SU-DHL-6 (cell line): ENCODE data around the gene DCAF4.

Experiments used
- H2AFZ ChIP-seq: fragments of 200-600 bp; sonication (generic); 2 replicates; pipeline ENCODE4 v1.6.1; 2014; ENCODE audit warnings: low read depth, mild to moderate bottlenecking, moderate library complexity, mixed read lengths, antibody characterized with exemption, low read length; ENCODE audit not compliant: severe bottlenecking
- H3F3A ChIP-seq: fragments of 200-600 bp; shearing (Covaris generic); 2 replicates; pipeline ENCODE4 v1.6.0; 2016; ENCODE audit warnings: antibody characterized with exemption, mild to moderate bottlenecking; ENCODE audit not compliant: insufficient read depth
- H3K27ac ChIP-seq: fragments of 200-600 bp; sonication (generic); 2 replicates; pipeline ENCODE4 v1.5.1; 2016; ENCODE audit warnings: low read depth, mild to moderate bottlenecking, low read length, moderate library complexity, mixed read lengths
- H3K27me3 ChIP-seq: fragments of 200-600 bp; sonication (generic), shearing (Covaris generic); 2 replicates; pipeline ENCODE4 v1.6.0; 2014; ENCODE audit warnings: mild to moderate bottlenecking, low read length
- H3K36me3 ChIP-seq: fragments of 200-600 bp; sonication (generic); 2 replicates; pipeline ENCODE4 v1.6.1; 2014; ENCODE audit warnings: mild to moderate bottlenecking, low read length, mixed read lengths
- H3K4me2 ChIP-seq: fragments of 300-600, 200-600 bp; shearing (Covaris generic), sonication (generic); 2 replicates; pipeline ENCODE4 v1.6.0; 2014; ENCODE audit warnings: low read length, low read depth, mild to moderate bottlenecking; ENCODE audit not compliant: poor library complexity, severe bottlenecking
- H3K4me3 ChIP-seq: fragments of 200-600 bp; sonication (generic); 2 replicates; pipeline ENCODE4 v1.5.1; 2014; ENCODE audit warnings: antibody characterized with exemption, low read length, mild to moderate bottlenecking, mixed read lengths; ENCODE audit not compliant: insufficient read depth, poor library complexity, severe bottlenecking
- H3K79me2 ChIP-seq: fragments of 200-600 bp; sonication (generic); 2 replicates; pipeline ENCODE4 v1.6.1; 2014; ENCODE audit warnings: mild to moderate bottlenecking, low read length, moderate library complexity; ENCODE audit not compliant: insufficient read depth
- H3K9ac ChIP-seq: fragments of 200-600 bp; sonication (generic); 2 replicates; pipeline ENCODE4 v1.7.0; 2014; ENCODE audit warnings: mild to moderate bottlenecking, low read length
- H3K9me2 ChIP-seq: fragments of 200-600 bp; sonication (generic); replicated peaks from 2 replicates; pipeline ENCODE4 v1.6.1; 2014; ENCODE audit warnings: low read length; ENCODE audit not compliant: insufficient read depth
- H3K9me3 ChIP-seq: fragments of 200-600 bp; sonication (generic); 2 replicates; pipeline ENCODE4 v1.6.1; 2014; ENCODE audit warnings: low read length, mixed read lengths; ENCODE audit not compliant: insufficient read depth
- H4K20me1 ChIP-seq: fragments of 200-600 bp; sonication (generic); 2 replicates; pipeline ENCODE4 v1.6.1; 2014; ENCODE audit warnings: low read depth, mild to moderate bottlenecking, antibody characterized with exemption, low read length, moderate library complexity, mixed read lengths
- EZH2phosphoT487 ChIP-seq: fragments of 200-600 bp; sonication (generic), shearing (Covaris generic); conservative IDR thresholded peaks from 2 replicates; pipeline ENCODE4 v1.6.1; 2018; ENCODE audit warnings: mild to moderate bottlenecking, antibody characterized with exemption, low read length, moderate library complexity, mixed read lengths
- TF ChIP-seq, protein P1 (sequence below): fragments of 200-600 bp; sonication (generic); IDR thresholded peaks from one replicate; pipeline ENCODE4 v1.5.1; 2017; ENCODE audit warnings: antibody characterized with exemption, mild to moderate bottlenecking, low read length, moderate library complexity; ENCODE audit not compliant: insufficient read depth, poor library complexity, severe bottlenecking

The DCAF4 gene

DNA sequence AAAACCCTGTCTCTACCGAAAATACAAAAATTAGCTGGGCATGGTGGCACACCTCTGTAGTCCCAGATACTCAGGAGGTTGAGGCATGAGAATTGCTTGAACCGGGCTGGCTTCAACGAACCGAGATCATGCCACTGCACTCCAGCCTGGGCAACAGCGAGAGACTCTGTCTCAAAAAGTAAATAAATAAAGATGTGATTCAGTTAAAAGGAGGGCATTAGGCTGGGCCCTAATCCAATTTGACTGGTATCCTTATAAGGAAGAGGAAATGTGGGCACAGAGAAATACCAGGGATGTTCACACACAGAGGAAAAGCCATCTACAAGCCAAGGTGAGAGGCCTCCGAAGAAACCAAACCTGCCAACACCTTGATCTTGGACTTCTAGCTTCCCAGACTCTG lies 10.1 kb upstream of the DCAF4 start:
- H3K4me2 ChIP-seq: no peak overlapping the region
- no peaks in the 10 kb centered on the region for H3K36me3 ChIP-seq
- H3K9me3 ChIP-seq: no peaks in the 10 kb centered on the region
- H3F3A ChIP-seq: no peaks in the 10 kb centered on the region
- H3K9me2 ChIP-seq: no peaks in the 10 kb centered on the region
- H3K79me2 ChIP-seq: no peaks in the 10 kb centered on the region
- H3K27me3 ChIP-seq: no peaks in the 10 kb centered on the region
- H3K9ac ChIP-seq: no peak overlapping the region
- H4K20me1 ChIP-seq: no peaks in the 10 kb centered on the region
- TF ChIP-seq, protein P1, sequence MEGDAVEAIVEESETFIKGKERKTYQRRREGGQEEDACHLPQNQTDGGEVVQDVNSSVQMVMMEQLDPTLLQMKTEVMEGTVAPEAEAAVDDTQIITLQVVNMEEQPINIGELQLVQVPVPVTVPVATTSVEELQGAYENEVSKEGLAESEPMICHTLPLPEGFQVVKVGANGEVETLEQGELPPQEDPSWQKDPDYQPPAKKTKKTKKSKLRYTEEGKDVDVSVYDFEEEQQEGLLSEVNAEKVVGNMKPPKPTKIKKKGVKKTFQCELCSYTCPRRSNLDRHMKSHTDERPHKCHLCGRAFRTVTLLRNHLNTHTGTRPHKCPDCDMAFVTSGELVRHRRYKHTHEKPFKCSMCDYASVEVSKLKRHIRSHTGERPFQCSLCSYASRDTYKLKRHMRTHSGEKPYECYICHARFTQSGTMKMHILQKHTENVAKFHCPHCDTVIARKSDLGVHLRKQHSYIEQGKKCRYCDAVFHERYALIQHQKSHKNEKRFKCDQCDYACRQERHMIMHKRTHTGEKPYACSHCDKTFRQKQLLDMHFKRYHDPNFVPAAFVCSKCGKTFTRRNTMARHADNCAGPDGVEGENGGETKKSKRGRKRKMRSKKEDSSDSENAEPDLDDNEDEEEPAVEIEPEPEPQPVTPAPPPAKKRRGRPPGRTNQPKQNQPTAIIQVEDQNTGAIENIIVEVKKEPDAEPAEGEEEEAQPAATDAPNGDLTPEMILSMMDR: no peak
- TF ChIP-seq EZH2phosphoT487: no peak
- H3K4me3 ChIP-seq: no peak overlapping the region
- H2AFZ ChIP-seq: no peak overlapping the region
- no peak overlapping the region for H3K27ac ChIP-seq

DNA sequence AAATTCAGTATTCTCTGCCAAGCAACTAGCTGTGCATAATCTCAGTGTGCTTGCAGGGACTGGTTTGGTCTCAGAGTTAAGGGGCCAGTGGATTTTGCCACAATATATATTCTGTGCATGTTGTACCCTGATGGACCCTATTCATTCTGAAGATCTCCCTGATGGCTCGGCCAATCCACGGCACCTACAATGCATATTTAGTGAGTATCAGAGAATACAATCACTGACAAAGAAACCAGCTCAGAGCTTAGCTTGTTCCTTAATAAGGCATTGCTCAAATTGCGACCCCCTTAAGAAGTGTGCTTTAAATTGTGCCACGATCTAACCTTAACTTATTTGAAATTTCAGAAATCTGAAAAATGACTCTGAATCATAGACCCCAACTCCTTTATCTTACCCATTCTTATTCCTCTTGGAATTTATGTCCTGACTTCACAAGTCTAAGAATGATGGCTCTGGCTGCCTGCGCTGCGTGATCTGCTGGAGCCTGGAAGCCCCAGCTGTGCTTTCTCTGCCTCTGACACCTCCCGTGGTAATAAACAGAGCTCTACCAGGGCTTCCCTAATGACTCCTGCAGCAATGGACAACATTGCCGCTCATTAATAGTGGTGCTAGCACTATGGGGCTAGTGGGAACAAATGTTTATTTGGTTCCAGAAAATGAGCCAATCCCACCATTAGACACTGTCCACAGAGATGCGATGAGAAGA lies 9.0 kb upstream of the DCAF4 start:
- H3K36me3 ChIP-seq: no peaks in the 10 kb centered on the region
- TF ChIP-seq EZH2phosphoT487: no peak
- TF ChIP-seq, protein P1: no peak
- no peak overlapping the region for H3K4me2 ChIP-seq
- no peaks in the 10 kb centered on the region for H3K9me2 ChIP-seq
- no peak overlapping the region for H3K9ac ChIP-seq
- no peaks in the 10 kb centered on the region for H3K79me2 ChIP-seq
- H3K27me3 ChIP-seq: no peaks in the 10 kb centered on the region
- H3F3A ChIP-seq: no peaks in the 10 kb centered on the region
- no peak overlapping the region for H3K4me3 ChIP-seq
- H2AFZ ChIP-seq: no peak overlapping the region
- no peak overlapping the region for H3K27ac ChIP-seq
- H3K9me3 ChIP-seq: no peaks in the 10 kb centered on the region
- no peaks in the 10 kb centered on the region for H4K20me1 ChIP-seq

DNA sequence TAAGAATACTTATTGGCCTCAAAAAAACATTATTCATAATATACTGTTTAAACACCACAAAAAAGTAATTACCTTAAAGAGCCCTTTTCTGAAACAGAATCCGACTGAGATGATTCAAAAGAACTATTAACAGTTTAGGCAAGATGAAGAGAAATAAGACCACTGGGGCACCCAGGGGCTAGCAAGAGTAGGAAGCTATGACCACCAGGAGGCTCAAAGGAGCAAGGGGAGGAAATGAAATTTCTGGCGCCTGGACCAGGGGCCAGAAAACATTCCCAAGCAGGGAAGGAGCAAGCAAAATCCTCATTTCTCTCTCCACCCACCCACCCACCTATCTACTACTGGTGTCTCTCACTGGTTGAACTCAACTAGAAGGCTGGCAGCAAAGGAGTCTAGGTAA lies 6.3 kb upstream of the DCAF4 start:
- Histone ChIP-seq H3K9ac (no peak overlapping the region), H3K27me3 (no peaks in the 10 kb centered on the region), H4K20me1 (no peaks in the 10 kb centered on the region), H3K27ac (no peak overlapping the region), H3K4me3 (no peak overlapping the region), H3F3A (no peaks in the 10 kb centered on the region), H3K4me2 (no peak overlapping the region), H3K9me3 (no peaks in the 10 kb centered on the region), H2AFZ (no peak overlapping the region), H3K9me2 (no peaks in the 10 kb centered on the region), H3K36me3 (no peaks in the 10 kb centered on the region), H3K79me2 (no peaks in the 10 kb centered on the region)
- no peak for TF ChIP-seq EZH2phosphoT487
- TF ChIP-seq, protein P1: no peak
